Activated CD4-positive, alpha-beta T cell treated with anti-CD3 and anti-CD28 coated beads for 24 hours (primary cell): Measurements from ENCODE around the gene NME1.
"Not testable (repeated sequence)": the region's sequence is repeated elsewhere in the genome, so short reads cannot be mapped to it uniquely, and the experiment has no call there.

Experiments
- DNase-seq, 2 donors: peaks; one replicate each; pipeline ENCODE4 v3.0.0-alpha.2; 2020; ENCODE audit warnings: low read depth in 2 of 2

Gene NME1

GRCh38 chr17:51144266-51145022 is 8.9 kb upstream of the NME1 start:
- DNase-seq: no peak

GRCh38 chr17:51147650-51148049 is 5.7 kb upstream of the NME1 start:
- no peak for DNase-seq

GRCh38 chr17:51149163-51149562 is 4.2 kb upstream of the NME1 start:
- no peak for DNase-seq

GRCh38 chr17:51150932-51151331 is 2.4 kb upstream of the NME1 start:
- DNase-seq: no peak

GRCh38 chr17:51152766-51153209 is 571 bp upstream of the NME1 start:
- no peak for DNase-seq

- DNase-seq: no peak
Measured at GRCh38 chr17:51154176-51154575, 817 bp downstream of the NME1 start.

GRCh38 chr17:51155416-51155815 is 2.1 kb downstream of the NME1 start:
- no peak for DNase-seq

- DNase-seq: no peak
Measured at GRCh38 chr17:51159604-51160003, 6.2 kb downstream of the NME1 start.

GRCh38 chr17:51161541-51161940 is 8.2 kb downstream of the NME1 start:
- no peak for DNase-seq

GRCh38 chr17:51164911-51165679 is 11.7 kb downstream of the NME1 start:
- DNase-seq: no peak

- DNase-seq: no peak
Measured at GRCh38 chr17:51165680-51166197, 12.4 kb downstream of the NME1 start.

GRCh38 chr17:51166198-51166986 is 13.0 kb downstream of the NME1 start, which contains the start of gene NME2:
Gene NME2, plus strand, starts transcription at chr17:51166411. Its CDS starts 420 bp downstream, at chr17:51166831.
- DNase-seq: peak; percentile 55 to 69

GRCh38 chr17:51166987-51167931 is 13.9 kb downstream of the NME1 start:
- peak; percentile 60 for DNase-seq

GRCh38 chr17:51169340-51169739 is 16.0 kb downstream of the NME1 start:
- DNase-seq: no peak

- DNase-seq: no peak
Measured at GRCh38 chr17:51170736-51171135, 17.4 kb downstream of the NME1 start.

- DNase-seq: not testable (repeated sequence)
Measured at GRCh38 chr17:51172030-51172429, 18.7 kb downstream of the NME1 start.

- DNase-seq: no peak
Measured at GRCh38 chr17:51180486-51180885, 27.1 kb downstream of the NME1 start.

GRCh38 chr17:51184124-51184523 is 30.8 kb downstream of the NME1 start:
- no peak for DNase-seq

GRCh38 chr17:51185763-51186332 is 32.5 kb downstream of the NME1 start:
- DNase-seq: no peak

GRCh38 chr17:51188271-51188833 is 35.0 kb downstream of the NME1 start:
- DNase-seq: no peak
